PC-3 (cell line): Measurements from ENCODE around the gene TRPC4AP. TPM values are rescaled to one million over a fixed set of nuclear protein-coding genes. Genes with fewer than 3 reads are reported as not detected.

Source experiments
- ATAC-seq: fragments of 200-7000 bp; cut with Tn5 transposase; 2 replicates; pipeline ENCODE4 v1.9.1; 2020; ENCODE audit warnings: mild to moderate bottlenecking, moderate library complexity
- BruUV-seq: library from RNA; stranded (reverse); fragments of 400-500 nt; replicated peaks from 2 replicates; lab custom pipeline; 2021; lab: Mats Ljungman, UMichigan
- CTCF ChIA-PET: fragments of 300-600 bp; sonication (Branson Sonifier 250); formaldehyde crosslinking; loops from one replicate; lab custom pipeline; 2022; ENCODE audit warnings: antibody characterized with exemption; lab: Charles Lee
- POLR2A ChIA-PET: fragments of 300-600 bp; sonication (Branson Sonifier 250); formaldehyde crosslinking; loops from one replicate; lab custom pipeline; 2022; ENCODE audit warnings: antibody characterized with exemption; ENCODE audit not compliant: unreplicated experiment; lab: Charles Lee
- DNase-seq: peaks from one replicate; pipeline ENCODE4 v3.0.0-alpha.2; 2015
- H2AFZ ChIP-seq: fragments of 300-600 bp; sonication (generic); 2 replicates; pipeline ENCODE4 v1.6.0; 2016; ENCODE audit warnings: antibody characterized with exemption, low read length
- H3F3A ChIP-seq: fragments of 300-600 bp; sonication (generic); one replicate; pipeline ENCODE4 v1.6.0; 2017; ENCODE audit warnings: antibody characterized with exemption, low read length, control low read depth, mild to moderate bottlenecking; ENCODE audit not compliant: unreplicated experiment
- H3K27ac ChIP-seq: fragments of 300-600 bp; sonication (generic); 2 replicates; pipeline ENCODE4 v1.5.1; 2016; ENCODE audit warnings: mild to moderate bottlenecking, low read length
- H3K27me3 ChIP-seq: fragments of 300-600 bp; sonication (generic); 2 replicates; pipeline ENCODE4 v1.6.1; 2016; ENCODE audit warnings: low read length, mixed read lengths
- H3K36me3 ChIP-seq: fragments of 300-600 bp; sonication (generic); 2 replicates; pipeline ENCODE4 v1.6.1; 2016; ENCODE audit warnings: low read depth, mixed run types, low read length, mixed read lengths
- H3K4me1 ChIP-seq: fragments of 300-600 bp; sonication (generic); 2 replicates; pipeline ENCODE4 v1.5.1; 2016; ENCODE audit warnings: low read length; ENCODE audit not compliant: insufficient read depth
- H3K4me2 ChIP-seq: fragments of 300-600 bp; sonication (generic); 2 replicates; pipeline ENCODE4 v1.6.0; 2016; ENCODE audit warnings: low read length
- H3K4me3 ChIP-seq: fragments of 300-600 bp; sonication (generic); 2 replicates; pipeline ENCODE4 v1.5.1; 2016; ENCODE audit warnings: mild to moderate bottlenecking, low read length, mixed read lengths
- H3K79me2 ChIP-seq: fragments of 300-600 bp; sonication (generic); 2 replicates; pipeline ENCODE4 v1.6.1; 2017; ENCODE audit warnings: low read length, mixed read lengths
- H3K9ac ChIP-seq: fragments of 300-600 bp; sonication (generic); 2 replicates; pipeline ENCODE4 v1.6.0; 2016; ENCODE audit warnings: mild to moderate bottlenecking, low read length
- H3K9me2 ChIP-seq: fragments of 300-600 bp; sonication (generic); replicated peaks from 2 replicates; pipeline ENCODE4 v1.6.1; 2016; ENCODE audit warnings: mixed run types, low read length, mixed read lengths
- H3K9me3 ChIP-seq: fragments of 300-600 bp; sonication (generic); 2 replicates; pipeline ENCODE4 v1.6.1; 2016; ENCODE audit warnings: low read length, mixed read lengths
- H4K20me1 ChIP-seq: fragments of 300-600 bp; sonication (generic); 2 replicates; pipeline ENCODE4 v1.6.1; 2016; ENCODE audit warnings: low read length, mixed read lengths
- CTCF ChIP-seq: fragments of 300-600 bp; sonication (generic); conservative IDR thresholded peaks from 2 replicates; pipeline ENCODE4 v1.5.1; 2017; ENCODE audit warnings: antibody characterized with exemption, low read depth, mild to moderate bottlenecking, low read length
- EZH2 ChIP-seq: fragments of 300-600 bp; sonication (generic); IDR thresholded peaks from one replicate; pipeline ENCODE4 v1.6.1; 2017; ENCODE audit warnings: antibody characterized with exemption, mild to moderate bottlenecking, low read length; ENCODE audit not compliant: unreplicated experiment
- EZH2phosphoT487 ChIP-seq: fragments of 300-600 bp; sonication (generic); IDR thresholded peaks from 2 replicates; pipeline ENCODE4 v1.6.1; 2018; ENCODE audit warnings: mild to moderate bottlenecking, antibody characterized with exemption, low read length, borderline replicate concordance
- intact Hi-C: fragments of 100-400 bp; cut with micrococcal nuclease; formaldehyde crosslinking; loops from 2 replicates; pipeline ENCODE4 v1.9.0; 2023
- total RNA-seq: library from RNA; depleted of rRNA; stranded (reverse); fragments of >200 nt; gene quantifications from 2 replicates; pipeline ENCODE4 v1.2.3, GENCODE V29; 2014

The TRPC4AP gene
- total RNA-seq, 1 experiment from 2014 or later: 46.9 TPM

- no TSS peak for BruUV-seq
- CTCF ChIA-PET: no interaction called here
- POLR2A ChIA-PET: no interaction called here
- Histone ChIP-seq H3K9ac (no peak overlapping the region), H3K36me3 (peaks cover 26% of the 10 kb centered on the region), H3K27me3 (no peaks in the 10 kb centered on the region), H3K4me1 (peaks cover 7% of the 10 kb centered on the region; the same call in 1 of the 2 replicates), H3K4me2 (no peak overlapping the region), H2AFZ (no peak overlapping the region), H3F3A (no peaks in the 10 kb centered on the region), H4K20me1 (peaks cover 9% of the 10 kb centered on the region; the same call in 1 of the 2 replicates), H3K79me2 (peaks cover 71% of the 10 kb centered on the region), H3K4me3 (no peak overlapping the region), H3K9me3 (no peaks in the 10 kb centered on the region), H3K27ac (no peak overlapping the region), H3K9me2 (no peaks in the 10 kb centered on the region)
- ATAC-seq: no peak
- TF ChIP-seq CTCF: no peak
- no peak for TF ChIP-seq EZH2
- TF ChIP-seq EZH2phosphoT487: no peak
- DNase-seq: no peak
- intact Hi-C loops: no loop called here
These were observed 26.4 kb downstream of the TRPC4AP start for GRCh38 chr20:35066194-35066593.

GRCh38 chr20:35065181-35065580 is 27.4 kb downstream of the TRPC4AP start:
- ChIA-PET CTCF (no interaction called here), POLR2A (interaction anchor here (0.6 kb wide), 2 partner anchors 769 to 1400 kb away, joined by 3 to 9 read pairs; no protein-coding TSS in a partner anchor)
- Histone ChIP-seq H3K9me2 (no peaks in the 10 kb centered on the region), H3K9ac (no peak overlapping the region), H3K4me3 (no peak overlapping the region), H3K4me2 (no peak overlapping the region), H3K27ac (no peak overlapping the region), H3K9me3 (no peaks in the 10 kb centered on the region), H3K27me3 (no peaks in the 10 kb centered on the region), H3K36me3 (peaks cover 30% of the 10 kb centered on the region), H3F3A (no peaks in the 10 kb centered on the region), H2AFZ (no peak overlapping the region), H4K20me1 (peaks cover 9% of the 10 kb centered on the region; the same call in 1 of the 2 replicates), H3K79me2 (peaks cover 76% of the 10 kb centered on the region), H3K4me1 (peaks cover 7% of the 10 kb centered on the region; the same call in 1 of the 2 replicates)
- DNase-seq: no peak
- TF ChIP-seq EZH2phosphoT487: no peak
- no peak for TF ChIP-seq CTCF
- no peak for TF ChIP-seq EZH2
- intact Hi-C loops: no loop called here
- BruUV-seq: no TSS peak
- ATAC-seq: no peak

- ChIA-PET CTCF (no interaction called here), POLR2A (no interaction called here)
- H4K20me1 ChIP-seq: peaks cover 9% of the 10 kb centered on the region; the same call in 1 of the 2 replicates
These were observed 29.4 kb downstream of the TRPC4AP start for GRCh38 chr20:35063168-35063567.

More at GRCh38 chr20:35063168-35063567, 29.4 kb downstream of the TRPC4AP start:
- H3K79me2 ChIP-seq: peaks cover 94% of the 10 kb centered on the region
- no peaks in the 10 kb centered on the region for H3K27me3 ChIP-seq
- DNase-seq (no peak), ATAC-seq (no peak)
- H3K4me1 ChIP-seq: peaks cover 7% of the 10 kb centered on the region; the same call in 1 of the 2 replicates
- intact Hi-C loops: no loop called here
- no TSS peak for BruUV-seq
- H3K9ac ChIP-seq: no peak overlapping the region
- H3K9me3 ChIP-seq: no peaks in the 10 kb centered on the region
- H3K9me2 ChIP-seq: no peaks in the 10 kb centered on the region
- peaks cover 28% of the 10 kb centered on the region for H3K36me3 ChIP-seq
- H3K4me2 ChIP-seq: no peak overlapping the region
- H3F3A ChIP-seq: no peaks in the 10 kb centered on the region
- no peak for TF ChIP-seq EZH2phosphoT487
- no peak for TF ChIP-seq EZH2
- H3K27ac ChIP-seq: no peak overlapping the region
- H2AFZ ChIP-seq: no peak overlapping the region
- H3K4me3 ChIP-seq: no peak overlapping the region
